ENCODE data around the gene CTBP2.
"Not testable (repeated sequence)": the region's sequence is repeated elsewhere in the genome, so short reads cannot be mapped to it uniquely, and the experiment has no call there.

The CTBP2 gene

GRCh38 chr10:125092564-125093031 is 67.8 kb downstream of the CTBP2 start:
- peaks cover 6 to 38% of the 10 kb centered on the region in 2 donors for H3K27me3 Mint-ChIP-seq
- H3K9me3 Mint-ChIP-seq: no peaks in the 10 kb centered on the region
- no peak for DNase-seq
- no peak for ATAC-seq (replicated peaks)
- no peaks in the 10 kb centered on the region for H3K36me3 Mint-ChIP-seq (ENCODE audit: insufficient read depth)
- H3K27ac Mint-ChIP-seq: no peak overlapping the region
- peaks cover 4 to 5% of the 10 kb centered on the region in 2 donors for H3K4me1 Mint-ChIP-seq (ENCODE audit: low read depth in 2 of 2)
- H3K4me3 Mint-ChIP-seq: no peak overlapping the region

- no peak for DNase-seq
- H3K4me3 Mint-ChIP-seq: no peak overlapping the region
- ATAC-seq (replicated peaks): no peak
- no peak overlapping the region for H3K27ac Mint-ChIP-seq
- no peaks in the 10 kb centered on the region for H3K36me3 Mint-ChIP-seq (ENCODE audit: insufficient read depth)
- H3K9me3 Mint-ChIP-seq: no peaks in the 10 kb centered on the region
- peaks cover 4 to 5% of the 10 kb centered on the region in 2 donors for H3K4me1 Mint-ChIP-seq (ENCODE audit: low read depth in 2 of 2)
- H3K27me3 Mint-ChIP-seq: peaks cover 6 to 45% of the 10 kb centered on the region in 2 donors
These were observed 68.5 kb downstream of the CTBP2 start for GRCh38 chr10:125091891-125092290.

GRCh38 chr10:125089469-125089868 is 70.9 kb downstream of the CTBP2 start:
- no peaks in the 10 kb centered on the region for H3K4me1 Mint-ChIP-seq (ENCODE audit: low read depth in 2 of 2)
- H3K27ac Mint-ChIP-seq: peak overlapping the region in 1 of 2 donors; percentile 51
- H3K27me3 Mint-ChIP-seq: peaks cover 6 to 49% of the 10 kb centered on the region in 2 donors
- no peak overlapping the region for H3K4me3 Mint-ChIP-seq
- no peaks in the 10 kb centered on the region for H3K36me3 Mint-ChIP-seq (ENCODE audit: insufficient read depth)
- DNase-seq (no peak), ATAC-seq (replicated peaks) (no peak)
- no peaks in the 10 kb centered on the region for H3K9me3 Mint-ChIP-seq

- peaks cover 12 to 51% of the 10 kb centered on the region in 2 donors for H3K27me3 Mint-ChIP-seq
- DNase-seq (no peak), ATAC-seq (replicated peaks) (no peak)
- H3K36me3 Mint-ChIP-seq (ENCODE audit: insufficient read depth): no peaks in the 10 kb centered on the region
- peaks cover 0 to 3% of the 10 kb centered on the region in 2 donors for H3K4me1 Mint-ChIP-seq (ENCODE audit: low read depth in 2 of 2)
- H3K27ac Mint-ChIP-seq: no peak overlapping the region
- H3K9me3 Mint-ChIP-seq: no peaks in the 10 kb centered on the region
- no peak overlapping the region for H3K4me3 Mint-ChIP-seq
These were observed 72.5 kb downstream of the CTBP2 start for GRCh38 chr10:125087897-125088215.

- no peak for ATAC-seq (replicated peaks)
- Mint-ChIP-seq H3K27ac (no peak overlapping the region), H3K9me3 (no peaks in the 10 kb centered on the region), H3K36me3 (ENCODE audit: insufficient read depth) (no peaks in the 10 kb centered on the region), H3K4me3 (no peak overlapping the region), H3K27me3 (peaks cover 12 to 51% of the 10 kb centered on the region in 2 donors), H3K4me1 (ENCODE audit: low read depth in 2 of 2) (peaks cover 0 to 3% of the 10 kb centered on the region in 2 donors)
- no peak for DNase-seq
These were observed 73.0 kb downstream of the CTBP2 start for GRCh38 chr10:125087191-125087896.

GRCh38 chr10:125086691-125087090 is 73.7 kb downstream of the CTBP2 start:
- peaks cover 12 to 51% of the 10 kb centered on the region in 2 donors for H3K27me3 Mint-ChIP-seq
- H3K36me3 Mint-ChIP-seq (ENCODE audit: insufficient read depth): no peaks in the 10 kb centered on the region
- DNase-seq (no peak), ATAC-seq (replicated peaks) (no peak)
- no peak overlapping the region for H3K4me3 Mint-ChIP-seq
- H3K27ac Mint-ChIP-seq: no peak overlapping the region
- peaks cover 0 to 3% of the 10 kb centered on the region in 2 donors for H3K4me1 Mint-ChIP-seq (ENCODE audit: low read depth in 2 of 2)
- no peaks in the 10 kb centered on the region for H3K9me3 Mint-ChIP-seq

- no peak overlapping the region for H3K4me3 Mint-ChIP-seq
- H3K36me3 Mint-ChIP-seq (ENCODE audit: insufficient read depth): no peaks in the 10 kb centered on the region
- H3K9me3 Mint-ChIP-seq: no peaks in the 10 kb centered on the region
- H3K27me3 Mint-ChIP-seq: peaks cover 12 to 58% of the 10 kb centered on the region in 2 donors
- ATAC-seq (replicated peaks) (no peak), DNase-seq (no peak)
- peaks cover 0 to 3% of the 10 kb centered on the region in 2 donors for H3K4me1 Mint-ChIP-seq (ENCODE audit: low read depth in 2 of 2)
- H3K27ac Mint-ChIP-seq: no peak overlapping the region
These were observed 74.9 kb downstream of the CTBP2 start for GRCh38 chr10:125085258-125086054.

- DNase-seq: no peak
- Mint-ChIP-seq H3K9me3 (no peaks in the 10 kb centered on the region), H3K4me1 (ENCODE audit: low read depth in 2 of 2) (peaks cover 0 to 3% of the 10 kb centered on the region in 2 donors), H3K4me3 (no peak overlapping the region), H3K36me3 (ENCODE audit: insufficient read depth) (no peaks in the 10 kb centered on the region), H3K27me3 (peaks cover 12 to 60% of the 10 kb centered on the region in 2 donors), H3K27ac (no peak overlapping the region)
- no peak for ATAC-seq (replicated peaks)
These were observed 75.6 kb downstream of the CTBP2 start for GRCh38 chr10:125084614-125085257.

- no peak overlapping the region for H3K4me3 Mint-ChIP-seq
- peaks cover 0 to 3% of the 10 kb centered on the region in 2 donors for H3K4me1 Mint-ChIP-seq (ENCODE audit: low read depth in 2 of 2)
- H3K27me3 Mint-ChIP-seq: peaks cover 12 to 60% of the 10 kb centered on the region in 2 donors
- no peak overlapping the region for H3K27ac Mint-ChIP-seq
- DNase-seq (no peak), ATAC-seq (replicated peaks) (no peak)
- no peaks in the 10 kb centered on the region for H3K9me3 Mint-ChIP-seq
- H3K36me3 Mint-ChIP-seq (ENCODE audit: insufficient read depth): no peaks in the 10 kb centered on the region
These were observed 76.2 kb downstream of the CTBP2 start for GRCh38 chr10:125084191-125084613.

- H3K4me3 Mint-ChIP-seq: no peak overlapping the region
- peaks cover 0 to 3% of the 10 kb centered on the region in 2 donors for H3K4me1 Mint-ChIP-seq (ENCODE audit: low read depth in 2 of 2)
- no peaks in the 10 kb centered on the region for H3K36me3 Mint-ChIP-seq (ENCODE audit: insufficient read depth)
- H3K27ac Mint-ChIP-seq: no peak overlapping the region
- ATAC-seq (replicated peaks): no peak
- no peak for DNase-seq
- H3K27me3 Mint-ChIP-seq: peaks cover 12 to 53% of the 10 kb centered on the region in 2 donors
- H3K9me3 Mint-ChIP-seq: no peaks in the 10 kb centered on the region
These were observed 76.8 kb downstream of the CTBP2 start for GRCh38 chr10:125083576-125083920.

GRCh38 chr10:125082881-125083575 is 77.3 kb downstream of the CTBP2 start:
- Mint-ChIP-seq H3K27ac (no peak overlapping the region), H3K4me1 (ENCODE audit: low read depth in 2 of 2) (peaks cover 0 to 3% of the 10 kb centered on the region in 2 donors), H3K9me3 (no peaks in the 10 kb centered on the region), H3K36me3 (ENCODE audit: insufficient read depth) (no peaks in the 10 kb centered on the region), H3K27me3 (peaks cover 10 to 48% of the 10 kb centered on the region in 2 donors), H3K4me3 (no peak overlapping the region)
- no peak for DNase-seq
- no peak for ATAC-seq (replicated peaks)

- H3K27ac Mint-ChIP-seq; H3K4me3 Mint-ChIP-seq; DNase-seq; ATAC-seq (replicated peaks); H3K9me3 Mint-ChIP-seq; H3K4me1 Mint-ChIP-seq (ENCODE audit: low read depth in 2 of 2); H3K36me3 Mint-ChIP-seq (ENCODE audit: insufficient read depth): not testable (repeated sequence)
- peaks cover 6 to 42% of the 10 kb centered on the region in 2 donors for H3K27me3 Mint-ChIP-seq
These were observed 77.9 kb downstream of the CTBP2 start for GRCh38 chr10:125082471-125082870.

- peaks cover 0 to 3% of the 10 kb centered on the region in 2 donors for H3K4me1 Mint-ChIP-seq (ENCODE audit: low read depth in 2 of 2)
- no peaks in the 10 kb centered on the region for H3K36me3 Mint-ChIP-seq (ENCODE audit: insufficient read depth)
- peaks cover 6 to 37% of the 10 kb centered on the region in 2 donors for H3K27me3 Mint-ChIP-seq
- H3K4me3 Mint-ChIP-seq: no peak overlapping the region
- no peaks in the 10 kb centered on the region for H3K9me3 Mint-ChIP-seq
- ATAC-seq (replicated peaks): no peak
- no peak for DNase-seq
- H3K27ac Mint-ChIP-seq: no peak overlapping the region
These were observed 78.4 kb downstream of the CTBP2 start for GRCh38 chr10:125081931-125082330.

Data from effector memory CD8-positive, alpha-beta T cell (primary cell).